ENCODE measurements around the gene TSPAN31. TPM values are rescaled to one million over a fixed set of nuclear protein-coding genes. Genes with fewer than 3 reads are reported as not detected.
A peak's percentile ranks its signal among the peaks of the same experiment; 100 is the strongest.

TSPAN31 gene
- total and polyA plus RNA-seq, 9 of the 15 experiments (the other 6 are each of a cell fraction or from before 2014, with no cell fraction given): 11.3 to 26.4 (median 14.3) TPM

- TF ChIP-seq E2F1 (CRISPR knock-in tag; IDR thresholded peaks at IDR 0.05) (no peak), CREBBP (IDR thresholded peaks at IDR 0.05; ENCODE audit: low read depth, low read length) (no peak), HMG20B (CRISPR knock-in tag; IDR thresholded peaks at IDR 0.05) (no peak), ZNF263 (CRISPR knock-in tag; IDR thresholded peaks at IDR 0.05; ENCODE audit: borderline replicate concordance) (no peak), OTX1 (CRISPR knock-in tag; IDR thresholded peaks at IDR 0.05) (no peak), PBX2 (CRISPR knock-in tag; IDR thresholded peaks at IDR 0.05; ENCODE audit: low read depth) (no peak), PBX2 (tag; conservative IDR thresholded peaks at IDR 0.05; ENCODE audit: low read depth) (no peak), ZBTB7A (IDR thresholded peaks at IDR 0.05; ENCODE audit: borderline replicate concordance, control insufficient read depth, low read depth, low read length) (peak; percentile 84; the same call in 1 of the 2 replicates), TGIF2 (CRISPR knock-in tag; IDR thresholded peaks at IDR 0.05) (no peak), DEAF1 (CRISPR knock-in tag; IDR thresholded peaks at IDR 0.05) (peak; percentile 42; the same call in 1 of the 2 replicates), MCM3 (IDR thresholded peaks at IDR 0.05) (no peak), EZH2 (IDR thresholded peaks at IDR 0.05; ENCODE audit: borderline replicate concordance, low read depth, low read length) (no peak)
- TF ChIP-seq, protein P1, sequence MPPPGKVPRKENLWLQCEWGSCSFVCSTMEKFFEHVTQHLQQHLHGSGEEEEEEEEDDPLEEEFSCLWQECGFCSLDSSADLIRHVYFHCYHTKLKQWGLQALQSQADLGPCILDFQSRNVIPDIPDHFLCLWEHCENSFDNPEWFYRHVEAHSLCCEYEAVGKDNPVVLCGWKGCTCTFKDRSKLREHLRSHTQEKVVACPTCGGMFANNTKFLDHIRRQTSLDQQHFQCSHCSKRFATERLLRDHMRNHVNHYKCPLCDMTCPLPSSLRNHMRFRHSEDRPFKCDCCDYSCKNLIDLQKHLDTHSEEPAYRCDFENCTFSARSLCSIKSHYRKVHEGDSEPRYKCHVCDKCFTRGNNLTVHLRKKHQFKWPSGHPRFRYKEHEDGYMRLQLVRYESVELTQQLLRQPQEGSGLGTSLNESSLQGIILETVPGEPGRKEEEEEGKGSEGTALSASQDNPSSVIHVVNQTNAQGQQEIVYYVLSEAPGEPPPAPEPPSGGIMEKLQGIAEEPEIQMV (tag; conservative IDR thresholded peaks at IDR 0.05; ENCODE audit: low read depth): no peak
- TF ChIP-seq, protein P2, sequence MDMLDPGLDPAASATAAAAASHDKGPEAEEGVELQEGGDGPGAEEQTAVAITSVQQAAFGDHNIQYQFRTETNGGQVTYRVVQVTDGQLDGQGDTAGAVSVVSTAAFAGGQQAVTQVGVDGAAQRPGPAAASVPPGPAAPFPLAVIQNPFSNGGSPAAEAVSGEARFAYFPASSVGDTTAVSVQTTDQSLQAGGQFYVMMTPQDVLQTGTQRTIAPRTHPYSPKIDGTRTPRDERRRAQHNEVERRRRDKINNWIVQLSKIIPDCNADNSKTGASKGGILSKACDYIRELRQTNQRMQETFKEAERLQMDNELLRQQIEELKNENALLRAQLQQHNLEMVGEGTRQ (CRISPR knock-in tag; IDR thresholded peaks at IDR 0.05): no peak
- TF ChIP-seq, protein P3, sequence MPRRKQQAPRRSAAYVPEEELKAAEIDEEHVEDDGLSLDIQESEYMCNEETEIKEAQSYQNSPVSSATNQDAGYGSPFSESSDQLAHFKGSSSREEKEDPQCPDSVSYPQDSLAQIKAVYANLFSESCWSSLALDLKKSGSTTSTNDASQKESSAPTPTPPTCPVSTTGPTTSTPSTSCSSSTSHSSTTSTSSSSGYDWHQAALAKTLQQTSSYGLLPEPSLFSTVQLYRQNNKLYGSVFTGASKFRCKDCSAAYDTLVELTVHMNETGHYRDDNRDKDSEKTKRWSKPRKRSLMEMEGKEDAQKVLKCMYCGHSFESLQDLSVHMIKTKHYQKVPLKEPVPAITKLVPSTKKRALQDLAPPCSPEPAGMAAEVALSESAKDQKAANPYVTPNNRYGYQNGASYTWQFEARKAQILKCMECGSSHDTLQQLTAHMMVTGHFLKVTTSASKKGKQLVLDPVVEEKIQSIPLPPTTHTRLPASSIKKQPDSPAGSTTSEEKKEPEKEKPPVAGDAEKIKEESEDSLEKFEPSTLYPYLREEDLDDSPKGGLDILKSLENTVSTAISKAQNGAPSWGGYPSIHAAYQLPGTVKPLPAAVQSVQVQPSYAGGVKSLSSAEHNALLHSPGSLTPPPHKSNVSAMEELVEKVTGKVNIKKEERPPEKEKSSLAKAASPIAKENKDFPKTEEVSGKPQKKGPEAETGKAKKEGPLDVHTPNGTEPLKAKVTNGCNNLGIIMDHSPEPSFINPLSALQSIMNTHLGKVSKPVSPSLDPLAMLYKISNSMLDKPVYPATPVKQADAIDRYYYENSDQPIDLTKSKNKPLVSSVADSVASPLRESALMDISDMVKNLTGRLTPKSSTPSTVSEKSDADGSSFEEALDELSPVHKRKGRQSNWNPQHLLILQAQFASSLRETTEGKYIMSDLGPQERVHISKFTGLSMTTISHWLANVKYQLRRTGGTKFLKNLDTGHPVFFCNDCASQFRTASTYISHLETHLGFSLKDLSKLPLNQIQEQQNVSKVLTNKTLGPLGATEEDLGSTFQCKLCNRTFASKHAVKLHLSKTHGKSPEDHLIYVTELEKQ (CRISPR knock-in tag; IDR thresholded peaks at IDR 0.05): no peak
Observed at GRCh38 chr12:57735952-57736740, 8.7 kb upstream of the TSPAN31 start (continued).

Data from K562 (cell line).